22Rv1 (cell line): ENCODE data around the gene SH3BP5.

Experiments
- ZFX ChIP-seq: fragments of 450-650 bp; IDR thresholded peaks from 2 replicates; pipeline ENCODE4 v1.6.1; 2017; ENCODE audit warnings: antibody characterized with exemption, borderline replicate concordance
- TF ChIP-seq, protein P1 (sequence below): fragments of 450-650 bp; IDR thresholded peaks from 2 replicates; pipeline ENCODE4 v1.5.1; 2017; ENCODE audit warnings: mild to moderate bottlenecking

DNA sequence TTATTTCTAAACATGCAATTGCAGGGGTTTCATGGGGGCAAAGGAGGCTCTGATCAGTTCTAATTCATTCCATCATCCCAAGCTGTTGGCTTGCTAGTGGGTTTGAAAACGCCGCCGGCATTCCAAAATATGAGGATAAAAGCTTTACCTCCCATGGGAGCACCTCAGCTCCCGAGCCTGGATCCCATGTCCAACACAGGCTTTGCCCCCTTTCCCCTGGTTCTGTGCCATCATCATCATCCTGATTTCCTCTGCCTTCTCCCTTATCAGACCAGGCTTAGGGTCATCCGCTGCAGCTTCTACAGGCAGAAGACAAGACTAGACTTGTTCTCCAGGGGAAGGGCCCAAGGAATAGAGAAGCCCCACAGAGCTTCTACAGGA lies 25.4 kb downstream of the SH3BP5 start:
- TF ChIP-seq, protein P1, sequence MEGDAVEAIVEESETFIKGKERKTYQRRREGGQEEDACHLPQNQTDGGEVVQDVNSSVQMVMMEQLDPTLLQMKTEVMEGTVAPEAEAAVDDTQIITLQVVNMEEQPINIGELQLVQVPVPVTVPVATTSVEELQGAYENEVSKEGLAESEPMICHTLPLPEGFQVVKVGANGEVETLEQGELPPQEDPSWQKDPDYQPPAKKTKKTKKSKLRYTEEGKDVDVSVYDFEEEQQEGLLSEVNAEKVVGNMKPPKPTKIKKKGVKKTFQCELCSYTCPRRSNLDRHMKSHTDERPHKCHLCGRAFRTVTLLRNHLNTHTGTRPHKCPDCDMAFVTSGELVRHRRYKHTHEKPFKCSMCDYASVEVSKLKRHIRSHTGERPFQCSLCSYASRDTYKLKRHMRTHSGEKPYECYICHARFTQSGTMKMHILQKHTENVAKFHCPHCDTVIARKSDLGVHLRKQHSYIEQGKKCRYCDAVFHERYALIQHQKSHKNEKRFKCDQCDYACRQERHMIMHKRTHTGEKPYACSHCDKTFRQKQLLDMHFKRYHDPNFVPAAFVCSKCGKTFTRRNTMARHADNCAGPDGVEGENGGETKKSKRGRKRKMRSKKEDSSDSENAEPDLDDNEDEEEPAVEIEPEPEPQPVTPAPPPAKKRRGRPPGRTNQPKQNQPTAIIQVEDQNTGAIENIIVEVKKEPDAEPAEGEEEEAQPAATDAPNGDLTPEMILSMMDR, result no peak
- no peak for TF ChIP-seq ZFX
